HuH-7.5 (cell line): Measurements from ENCODE around the gene ABHD4.
"Not testable (repeated sequence)": the region's sequence is repeated elsewhere in the genome, so short reads cannot be mapped to it uniquely, and the experiment has no call there.

Experiments used
- DNase-seq: peaks from one replicate; pipeline ENCODE4 v3.0.0; 2011; ENCODE audit warnings: low spot score

Gene ABHD4

GRCh38 chr14:22561661-22562579 lies 36.2 kb upstream of the ABHD4 start:
- DNase-seq, result no peak

DNA sequence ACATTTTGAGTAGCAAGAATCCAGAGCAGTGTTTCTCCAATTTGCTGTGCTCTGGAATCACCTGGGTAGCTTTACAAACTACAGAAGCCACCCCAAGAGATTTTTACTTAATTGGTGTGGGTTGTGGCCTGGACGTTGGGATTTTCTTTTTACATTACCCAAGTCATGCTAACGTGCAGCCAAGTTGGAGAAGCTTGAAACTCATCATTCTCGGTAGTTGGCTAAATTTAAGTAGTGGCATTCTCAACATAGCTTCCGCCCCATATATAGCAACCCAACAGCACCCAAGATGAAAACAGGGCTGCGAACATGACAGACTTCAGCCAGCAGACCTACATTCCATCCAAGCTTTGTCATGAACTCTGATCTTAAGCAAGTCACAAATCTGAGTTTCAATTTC lies 34.1 kb upstream of the ABHD4 start:
- no peak for DNase-seq

- no peak for DNase-seq
These were observed 33.6 kb upstream of the ABHD4 start for GRCh38 chr14:22564463-22564862.

- DNase-seq, result no peak
These were observed 32.6 kb upstream of the ABHD4 start for GRCh38 chr14:22565391-22565945.

DNA sequence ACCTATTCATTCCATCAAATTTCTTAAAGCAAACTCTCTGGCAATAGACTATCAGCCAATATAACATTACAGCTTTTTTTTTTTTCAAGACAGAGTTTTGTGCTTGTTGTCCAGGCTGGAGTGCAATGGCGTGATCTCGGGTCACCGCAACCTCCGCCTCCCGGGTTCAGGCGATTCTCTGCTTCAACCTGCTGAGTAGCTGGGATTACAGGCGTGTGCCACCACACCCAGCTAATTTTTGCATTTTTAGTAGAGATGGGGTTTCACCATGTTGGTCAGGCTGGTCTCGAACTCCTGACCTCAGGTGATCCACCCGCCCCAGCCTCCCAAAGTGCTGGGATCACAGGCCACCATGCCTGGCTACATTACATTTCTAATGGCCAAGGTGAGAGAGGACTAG lies 31.8 kb upstream of the ABHD4 start:
- not testable (repeated sequence) for DNase-seq

DNA sequence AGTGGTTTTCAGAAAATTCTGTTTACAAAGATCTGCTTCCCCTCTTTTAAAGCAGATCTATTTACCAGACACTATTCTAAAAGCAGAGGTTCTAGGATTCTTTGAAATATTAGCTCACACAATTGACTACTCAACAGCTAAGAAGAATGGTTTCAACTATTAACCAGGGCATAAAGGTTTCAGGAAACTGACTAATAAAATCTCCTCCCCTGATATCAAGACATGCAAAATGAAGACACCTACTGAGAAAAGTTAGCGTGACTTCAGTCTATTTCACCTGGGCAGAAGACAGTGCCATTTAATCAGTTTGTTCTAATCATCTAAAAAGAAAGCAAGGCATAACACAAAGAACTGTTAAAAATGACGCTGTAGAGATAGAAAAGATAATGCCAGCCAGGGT lies 31.3 kb upstream of the ABHD4 start:
- no peak for DNase-seq

DNA sequence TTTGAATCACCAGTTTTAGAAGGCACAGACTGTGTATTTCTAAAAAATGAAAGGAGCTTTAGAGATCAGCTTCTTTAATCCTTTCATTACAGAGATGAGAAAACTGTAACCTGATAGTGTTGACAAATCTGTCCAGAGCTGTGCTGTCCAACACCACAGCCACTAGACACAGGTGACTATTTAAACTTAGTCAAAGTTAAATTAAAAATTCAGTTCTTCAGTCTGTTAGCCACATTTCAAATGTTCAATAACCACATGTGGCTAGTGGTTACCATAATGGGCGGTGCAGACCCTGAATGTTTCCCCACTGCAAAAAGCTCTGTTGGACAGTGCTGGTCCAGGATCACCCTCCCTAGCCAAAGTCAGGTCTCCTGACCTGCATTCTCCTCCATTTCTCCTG lies 30.7 kb upstream of the ABHD4 start:
- DNase-seq, result no peak

DNA sequence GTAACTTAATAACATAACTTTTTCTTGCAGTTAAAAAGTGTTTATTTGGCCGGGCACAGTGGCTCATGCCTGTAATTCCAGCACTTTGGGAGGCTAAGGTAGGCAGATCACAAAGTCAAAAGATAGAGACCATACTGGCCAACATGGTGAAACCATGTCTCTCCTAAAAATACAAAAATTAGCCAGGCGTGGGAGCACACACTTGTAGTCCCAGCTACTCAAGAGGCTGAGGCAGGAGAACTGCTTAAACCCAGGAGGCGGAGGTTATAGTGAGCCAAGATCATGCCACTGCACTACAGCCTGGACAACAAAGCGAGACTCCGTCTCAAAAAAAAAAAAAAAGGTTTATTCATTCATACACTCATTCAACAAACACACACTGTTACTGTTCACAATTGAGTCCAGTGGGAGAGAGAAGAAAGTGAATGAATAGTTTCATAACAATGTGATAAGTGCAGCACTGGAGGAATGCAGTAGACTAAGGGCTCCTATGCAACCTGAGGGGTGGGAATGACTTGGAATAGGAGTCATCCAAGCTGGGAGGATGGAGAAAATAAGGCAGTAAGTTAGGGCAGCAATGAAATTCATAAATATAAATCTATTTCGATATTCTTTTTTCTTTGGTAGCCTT lies 28.9 kb upstream of the ABHD4 start:
- DNase-seq, result no peak

GRCh38 chr14:22569737-22570131 lies 28.4 kb upstream of the ABHD4 start:
- DNase-seq, result no peak

DNA sequence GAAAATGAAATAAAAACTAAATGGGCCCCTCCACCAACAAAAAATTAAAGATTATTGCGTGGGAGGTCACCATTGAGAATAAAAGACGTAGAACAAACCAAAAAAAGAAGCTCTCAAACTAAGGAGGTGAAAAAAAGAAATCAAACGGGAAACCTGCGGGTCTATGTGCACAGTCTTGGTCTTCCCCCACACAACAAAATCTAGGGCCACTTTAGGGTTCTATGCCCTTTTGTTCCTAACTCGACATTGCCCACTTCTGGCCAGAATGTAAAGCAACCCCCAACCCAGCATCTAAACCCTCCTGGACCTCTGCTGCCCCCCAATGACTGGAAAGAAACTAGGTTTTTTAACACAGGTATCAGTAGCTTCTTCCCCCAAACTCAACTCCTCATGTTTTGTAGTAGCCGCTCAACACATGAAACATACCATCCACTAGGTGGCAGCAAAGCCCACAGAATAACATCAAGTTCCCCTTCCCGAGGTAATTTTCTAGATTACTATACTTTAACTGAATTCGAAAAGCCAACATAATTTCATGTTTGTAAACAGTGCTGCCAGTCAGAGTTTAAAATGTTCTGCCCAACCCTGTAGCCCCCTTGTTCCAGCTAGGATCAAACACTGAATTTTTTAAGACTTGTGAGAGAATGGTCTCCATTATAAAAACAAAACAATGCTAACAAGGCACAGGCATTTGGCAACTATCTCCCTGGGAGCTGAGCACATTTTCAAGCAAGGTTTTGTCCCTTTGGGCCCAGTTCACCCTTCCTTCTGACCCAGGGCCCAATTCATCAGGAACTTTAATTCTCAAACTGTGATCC lies 27.8 kb upstream of the ABHD4 start:
- DNase-seq, result peak; percentile 43

DNA sequence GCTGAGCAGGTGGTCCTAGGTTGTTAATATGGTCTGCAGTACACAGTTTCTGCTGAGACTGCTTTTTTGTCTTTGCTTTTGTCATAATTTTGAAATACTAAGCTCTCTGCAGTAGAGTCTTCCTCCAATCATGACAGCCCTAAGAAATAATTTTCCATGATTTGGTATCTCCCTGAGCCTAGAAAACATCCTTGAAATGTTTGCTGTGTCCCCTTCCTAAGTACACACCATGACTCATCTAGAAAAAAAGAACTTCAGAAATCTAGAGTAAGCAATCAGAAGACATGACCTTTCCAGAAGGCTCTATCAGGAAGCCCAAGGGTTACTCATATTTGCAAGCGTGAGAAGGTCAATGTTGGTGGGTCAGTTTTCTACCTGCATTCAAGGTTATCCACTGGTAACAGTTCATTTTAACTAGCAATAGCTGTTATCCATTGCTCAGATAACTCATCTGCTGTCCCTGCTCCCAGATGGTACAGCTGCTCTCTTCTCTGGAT lies 25.5 kb upstream of the ABHD4 start:
- DNase-seq, result no peak

GRCh38 chr14:22573804-22574203 lies 24.3 kb upstream of the ABHD4 start:
- DNase-seq, result no peak

DNA sequence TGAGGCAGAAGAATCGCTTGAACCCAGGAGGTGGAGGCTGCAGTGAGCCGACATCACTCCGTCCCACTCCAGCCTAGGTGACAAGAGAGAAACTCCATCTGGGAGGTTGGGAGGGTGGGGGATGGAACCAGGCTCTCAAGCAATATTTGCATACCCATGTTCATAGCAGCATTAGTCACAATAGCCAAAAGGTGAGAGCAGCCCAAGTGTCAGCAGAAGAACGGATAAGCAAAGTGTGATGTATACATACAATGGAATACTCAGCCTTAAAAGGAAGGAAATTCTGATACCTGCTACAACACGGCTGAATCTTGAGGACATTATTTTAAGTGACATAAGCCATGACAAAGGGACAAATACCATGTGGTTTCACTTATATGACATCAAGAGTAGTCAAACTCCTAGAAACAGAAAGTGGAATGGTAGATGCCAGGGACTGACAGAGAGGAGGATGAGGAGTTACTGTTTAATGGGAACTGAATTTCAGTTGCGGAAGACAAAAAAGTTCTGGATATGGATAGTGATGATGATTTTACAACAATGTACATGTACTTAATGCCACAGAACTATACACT lies 20.7 kb upstream of the ABHD4 start:
- no peak for DNase-seq

DNA sequence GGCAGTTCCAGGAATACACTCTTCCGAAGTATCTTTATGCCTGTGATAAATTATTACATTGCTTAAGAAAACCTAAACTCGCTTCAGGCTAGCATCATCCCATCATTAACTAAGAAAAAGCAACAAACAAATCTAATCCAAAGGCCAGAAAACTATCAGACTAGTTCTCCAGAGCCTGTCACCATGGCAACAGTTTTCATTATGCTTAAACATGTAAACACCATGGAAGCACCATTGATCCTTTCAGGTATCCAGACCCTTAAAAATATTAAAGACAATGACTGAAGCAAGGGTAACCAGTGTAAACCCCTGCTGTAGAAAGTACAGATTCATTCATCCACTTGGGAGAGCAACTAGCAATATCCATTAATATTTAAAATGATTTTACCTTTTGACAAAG lies 18.9 kb upstream of the ABHD4 start:
- DNase-seq, result no peak

- no peak for DNase-seq
These were observed 18.2 kb upstream of the ABHD4 start for GRCh38 chr14:22579881-22580280.

- no peak for DNase-seq
These were observed 17.5 kb upstream of the ABHD4 start for GRCh38 chr14:22580625-22581024.

GRCh38 chr14:22583994-22584393 lies 14.1 kb upstream of the ABHD4 start:
- no peak for DNase-seq

DNA sequence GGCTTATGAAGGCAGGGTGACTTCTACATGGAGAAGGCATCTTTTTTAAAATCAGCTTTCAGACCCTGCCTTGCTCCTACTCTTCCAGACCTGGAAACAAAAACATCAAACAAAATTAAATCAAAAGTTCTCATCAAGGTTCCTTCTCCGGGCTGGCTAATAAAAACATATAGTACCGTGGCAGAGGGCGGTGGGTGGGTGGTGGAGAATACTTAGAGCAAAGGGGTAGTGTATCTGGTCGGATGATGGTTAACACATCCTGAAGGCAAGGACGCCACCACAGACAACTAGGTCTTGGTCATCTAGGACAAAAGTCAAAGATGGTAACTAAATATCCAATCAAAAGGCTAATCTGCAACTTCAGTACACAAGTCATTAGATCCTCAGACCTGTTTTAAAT lies 10.9 kb upstream of the ABHD4 start:
- DNase-seq, result no peak

GRCh38 chr14:22587677-22588422 lies 10.2 kb upstream of the ABHD4 start:
- not testable (repeated sequence) for DNase-seq

DNA sequence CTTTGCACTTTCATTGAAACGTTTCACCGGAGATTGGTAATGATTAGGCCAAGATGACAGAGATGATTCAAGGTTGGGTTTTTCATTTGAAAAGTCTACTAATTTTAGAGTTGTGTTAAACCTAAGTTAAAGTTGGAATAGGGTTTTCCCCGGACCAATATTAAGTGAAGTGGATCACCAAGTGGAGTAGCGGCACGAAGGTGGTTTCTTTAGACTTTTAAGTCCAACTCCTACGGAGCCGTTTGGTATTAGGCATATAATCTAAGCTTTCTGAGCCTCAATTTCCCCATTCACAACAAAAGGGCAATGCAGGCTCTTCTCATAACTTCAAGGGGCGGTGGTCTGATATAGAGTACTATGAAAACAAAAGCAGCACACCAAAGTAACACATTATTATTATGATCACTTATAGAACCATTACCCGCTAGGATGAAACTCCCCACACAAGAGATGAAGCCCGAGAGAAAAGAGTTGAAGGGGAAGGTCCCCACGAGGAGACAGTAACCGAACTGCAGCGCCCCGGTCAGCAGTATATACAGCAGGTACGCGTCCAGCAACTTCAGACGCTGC lies 9.5 kb upstream of the ABHD4 start:
- DNase-seq, result peak; percentile 31
